ENCODE measurements around the gene ZFPL1.
A peak's percentile ranks its signal among the peaks of the same experiment; 100 is the strongest.

ZFPL1 gene

DNA sequence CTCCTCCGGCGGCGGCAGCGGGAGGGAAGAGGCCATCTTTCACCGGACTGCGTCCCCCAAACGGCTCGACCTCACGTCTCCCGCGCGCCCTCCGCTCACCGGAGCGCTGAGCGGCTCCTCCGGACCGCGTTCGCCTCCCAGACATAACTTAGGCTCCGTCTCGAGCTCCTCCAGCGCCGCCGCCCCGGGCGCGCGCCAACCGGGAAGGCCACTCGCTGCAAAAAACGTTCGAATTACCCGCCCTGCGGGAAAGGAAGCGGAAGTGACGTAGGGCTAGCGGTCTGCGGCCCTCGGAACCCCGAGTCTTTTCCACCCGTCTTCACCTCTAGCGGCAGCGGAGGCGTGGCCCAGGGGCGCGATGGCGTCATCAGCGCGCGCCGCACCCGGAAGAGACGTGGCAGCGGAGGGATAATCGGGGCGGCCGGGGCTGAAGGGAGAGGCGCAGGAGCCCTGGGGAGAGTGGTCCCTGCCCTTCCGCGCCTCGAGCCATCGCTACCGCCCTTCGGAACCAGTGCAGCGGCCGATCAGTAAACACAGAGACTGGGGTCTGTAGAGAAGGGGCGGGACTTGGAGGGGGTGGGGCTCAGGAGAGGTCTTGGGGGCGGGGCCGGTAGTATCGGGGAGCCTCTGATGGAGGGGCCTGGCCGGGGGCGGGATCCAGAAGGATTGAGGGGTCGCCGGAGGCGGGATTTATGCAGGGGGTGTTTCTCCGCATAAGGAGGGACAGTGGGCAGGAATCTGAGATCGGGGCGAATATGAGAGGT lies at the start of gene ZFPL1, which contains the start of gene CDCA5:
TSS of gene ZFPL1 (plus strand) at position 389 of the 764 bp plus-strand sequence. CDS start 477 bp downstream, outside the sequence.
TSS of gene CDCA5 (minus strand) at position 207 of the 764 bp plus-strand sequence. CDS start at position 145, 62 bp downstream.
- DNase-seq (ENCODE audit: low read depth), result peak; percentile 93

DNA sequence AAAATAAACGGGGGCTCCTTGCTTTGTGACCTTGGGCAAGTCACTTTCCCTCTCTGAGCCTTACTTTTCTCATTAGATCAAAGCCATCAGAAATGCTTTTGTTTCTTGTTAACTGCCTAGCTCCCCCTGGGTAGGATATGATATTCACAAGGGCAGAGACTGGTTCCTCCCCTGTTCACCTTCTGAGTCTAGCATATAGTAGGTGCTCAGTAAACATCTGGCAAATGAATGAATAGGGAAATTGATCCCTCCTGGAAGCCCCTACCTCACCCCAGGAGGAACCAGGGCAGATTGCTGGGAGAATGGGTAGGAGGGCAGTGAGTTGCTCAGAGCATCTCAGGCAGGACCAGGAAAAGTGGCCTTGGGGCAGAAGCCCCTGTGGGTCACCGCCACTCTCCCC lies 49.6 kb upstream of the ZFPL1 start:
- DNase-seq (ENCODE audit: low read depth), result no peak

DNA sequence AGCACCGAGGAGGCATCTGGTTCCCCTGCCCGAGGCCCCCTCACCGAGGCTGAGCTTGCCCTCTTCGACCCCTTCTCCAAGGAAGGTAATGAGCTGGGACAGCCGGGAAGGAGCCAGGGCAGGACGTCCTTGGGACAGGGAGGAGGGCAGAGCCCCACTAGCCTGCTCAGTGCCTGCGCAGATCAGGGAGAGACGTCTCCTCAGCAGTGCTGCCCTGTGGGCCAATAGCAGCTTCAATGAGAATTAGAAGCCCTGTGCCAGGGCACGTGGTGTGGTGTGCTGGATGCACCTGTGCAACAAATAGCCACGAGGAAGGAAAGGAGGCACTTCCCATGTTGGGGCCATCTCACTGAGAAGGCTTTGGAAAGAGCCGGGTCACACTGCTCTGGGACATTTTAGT lies 48.4 kb upstream of the ZFPL1 start:
- DNase-seq (ENCODE audit: low read depth), result no peak

DNA sequence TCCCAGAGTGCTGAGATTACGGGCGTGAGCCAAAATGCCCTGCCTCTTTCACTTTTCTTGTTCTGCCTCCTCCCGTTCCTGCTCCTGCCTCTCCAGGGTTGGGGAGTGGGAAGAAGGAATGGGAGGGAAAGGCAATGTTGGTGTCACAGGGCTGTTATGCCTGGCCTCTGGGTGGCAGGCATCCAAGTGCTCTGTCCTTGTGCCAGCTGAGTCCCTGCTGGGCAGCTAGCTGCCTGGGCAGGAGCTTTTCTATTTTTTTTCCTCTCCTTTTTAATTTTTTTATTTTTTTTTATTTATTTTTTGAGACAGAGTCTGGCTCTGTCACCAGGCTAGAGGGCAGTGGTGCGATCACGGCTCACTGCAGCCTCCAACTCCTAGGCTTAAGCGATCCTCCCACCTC lies 47.1 kb upstream of the ZFPL1 start:
- DNase-seq (ENCODE audit: low read depth), result no peak

DNA sequence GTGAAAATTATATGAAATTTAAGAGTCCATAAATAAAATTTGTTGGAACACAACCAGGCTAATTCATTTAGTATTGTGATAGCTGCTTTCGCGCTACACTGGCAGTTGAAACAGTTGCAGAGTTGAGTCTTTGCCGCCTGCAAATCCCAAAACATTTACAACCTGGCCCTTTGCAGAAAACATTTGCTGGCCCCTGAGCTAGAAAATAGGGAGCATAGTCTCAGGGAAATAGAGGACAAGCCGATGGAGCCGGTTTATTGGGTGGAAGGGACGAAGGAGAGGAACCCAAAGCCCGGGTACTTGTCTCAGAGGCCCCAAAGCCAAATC lies 43.5 kb upstream of the ZFPL1 start:
- no peak for DNase-seq (ENCODE audit: low read depth)

DNA sequence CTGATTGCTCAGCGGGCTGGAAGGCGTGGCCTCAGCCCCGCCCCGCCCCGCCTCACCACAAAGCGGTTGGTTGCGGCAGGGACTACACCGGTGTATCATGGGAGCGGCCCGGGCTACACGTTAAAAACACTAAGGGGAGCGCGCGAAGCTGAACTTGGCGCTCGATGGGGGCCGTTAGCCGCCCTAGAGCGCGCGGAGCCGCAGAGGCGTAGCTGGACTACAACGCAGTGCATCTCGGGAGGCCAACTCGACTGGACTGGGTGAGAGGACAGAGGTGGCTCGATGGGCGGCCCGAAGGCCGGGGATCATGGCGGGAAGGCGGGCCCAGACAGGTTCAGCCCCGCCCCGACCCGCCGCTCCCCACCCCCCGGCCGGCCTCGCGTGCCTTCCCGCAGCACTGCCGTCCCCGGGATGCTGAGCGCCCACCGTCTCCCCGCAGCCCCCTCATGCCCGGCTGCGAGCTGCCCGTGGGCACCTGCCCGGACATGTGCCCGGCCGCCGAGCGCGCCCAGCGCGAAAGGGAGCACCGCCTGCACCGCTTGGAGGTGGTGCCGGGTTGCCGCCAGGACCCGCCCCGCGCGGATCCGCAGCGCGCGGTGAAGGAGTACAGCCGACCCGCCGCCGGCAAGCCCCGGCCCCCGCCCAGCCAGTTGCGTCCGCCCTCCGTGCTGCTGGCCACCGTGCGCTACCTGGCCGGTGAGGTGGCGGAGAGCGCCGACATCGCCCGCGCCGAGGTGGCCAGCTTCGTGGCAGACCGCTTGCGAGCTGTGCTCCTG lies 43.0 kb upstream of the ZFPL1 start, which contains the start of gene SAC3D1:
TSS of gene SAC3D1 (plus strand) at position 364 of the 776 bp plus-strand sequence. CDS start at position 447, 83 bp downstream.
- DNase-seq (ENCODE audit: low read depth), result peak; percentile 67

DNA sequence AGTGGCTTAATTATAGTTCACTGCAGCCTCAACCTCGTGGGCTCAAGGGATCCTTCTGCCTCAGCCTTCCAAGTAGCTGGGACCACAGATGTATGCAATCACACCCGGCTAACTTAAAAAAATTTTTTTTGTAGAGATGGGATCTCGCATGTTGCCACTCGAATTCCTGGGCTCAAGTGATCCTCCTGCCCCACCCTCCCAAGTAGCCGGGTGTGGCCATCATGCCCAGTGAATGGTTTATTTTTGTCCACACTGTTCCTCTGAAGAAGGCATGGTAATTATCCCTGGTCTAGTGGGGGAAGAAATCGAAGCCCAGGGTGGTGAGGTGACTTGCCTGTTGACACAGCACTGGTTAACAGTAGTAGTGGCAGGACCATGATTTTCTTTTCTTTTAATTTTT lies 41.1 kb upstream of the ZFPL1 start:
- no peak for DNase-seq (ENCODE audit: low read depth)

DNA sequence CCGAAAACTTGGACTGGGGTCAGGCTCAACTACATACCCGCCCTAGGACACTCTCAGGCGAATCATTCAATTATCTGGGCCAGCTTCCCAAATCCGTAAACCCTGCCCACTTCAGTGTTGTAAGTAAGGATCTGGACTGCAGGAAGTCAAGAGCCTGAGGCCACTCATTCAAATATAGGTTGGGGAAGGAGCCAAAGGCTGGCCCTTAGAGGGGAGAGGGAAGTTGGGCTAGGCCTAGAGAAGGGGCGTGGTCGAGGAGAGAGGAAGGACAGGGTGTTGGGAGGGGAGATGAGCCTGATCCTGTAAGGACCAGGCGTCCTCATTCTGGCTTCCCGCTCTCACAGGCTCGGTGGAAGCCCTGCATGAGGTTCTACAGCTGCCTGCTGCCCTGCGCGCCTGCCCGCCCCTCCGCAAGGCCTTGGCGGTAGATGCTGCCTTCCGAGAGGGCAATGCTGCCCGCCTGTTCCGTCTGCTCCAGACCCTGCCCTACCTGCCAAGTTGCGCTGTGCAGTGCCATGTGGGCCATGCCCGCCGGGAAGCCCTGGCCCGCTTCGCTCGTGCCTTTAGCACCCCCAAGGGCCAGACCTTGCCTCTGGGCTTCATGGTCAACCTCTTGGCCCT lies 40.0 kb upstream of the ZFPL1 start:
- no peak for DNase-seq (ENCODE audit: low read depth)

DNA sequence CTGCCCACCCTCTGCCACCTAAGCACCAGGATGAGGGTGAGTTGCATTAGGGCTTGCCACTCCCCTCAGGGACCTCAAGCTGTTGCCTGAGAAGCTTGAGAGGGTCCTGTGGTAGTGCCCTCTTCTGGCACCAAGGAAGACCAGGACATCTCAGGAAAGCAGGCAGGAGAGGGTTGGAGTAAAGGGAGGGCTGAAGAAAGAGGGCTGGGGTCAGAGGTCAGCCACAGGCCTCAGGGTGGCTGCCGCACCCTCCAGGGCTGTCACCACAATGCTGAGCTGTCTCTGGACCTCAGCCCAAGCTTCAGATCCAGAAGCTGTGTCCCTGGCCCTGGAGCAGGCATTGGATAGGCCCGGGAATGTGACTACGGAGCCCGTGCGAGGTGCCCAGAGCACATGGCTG lies 39.0 kb upstream of the ZFPL1 start:
- no peak for DNase-seq (ENCODE audit: low read depth)

DNA sequence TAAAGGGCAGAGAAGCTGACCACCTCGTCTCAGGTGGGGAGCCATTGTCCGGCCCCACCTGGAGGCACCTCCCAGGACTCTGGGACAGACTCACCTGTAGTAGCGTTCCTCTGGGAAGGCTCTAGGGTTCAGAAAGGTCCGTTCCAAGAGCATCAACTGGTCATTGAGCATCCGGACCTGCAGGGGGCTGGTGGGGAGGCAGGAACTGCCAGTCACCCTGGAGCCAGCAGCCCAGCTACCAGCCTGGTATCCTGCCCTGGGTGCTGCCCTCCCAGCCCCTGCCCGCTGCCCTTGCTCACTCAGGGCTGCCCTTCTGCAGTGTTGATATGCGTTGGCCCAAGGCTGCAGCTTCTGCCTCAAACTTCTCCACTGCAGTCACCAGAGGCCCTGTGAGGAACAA lies 38.3 kb upstream of the ZFPL1 start:
- DNase-seq (ENCODE audit: low read depth), result no peak

DNA sequence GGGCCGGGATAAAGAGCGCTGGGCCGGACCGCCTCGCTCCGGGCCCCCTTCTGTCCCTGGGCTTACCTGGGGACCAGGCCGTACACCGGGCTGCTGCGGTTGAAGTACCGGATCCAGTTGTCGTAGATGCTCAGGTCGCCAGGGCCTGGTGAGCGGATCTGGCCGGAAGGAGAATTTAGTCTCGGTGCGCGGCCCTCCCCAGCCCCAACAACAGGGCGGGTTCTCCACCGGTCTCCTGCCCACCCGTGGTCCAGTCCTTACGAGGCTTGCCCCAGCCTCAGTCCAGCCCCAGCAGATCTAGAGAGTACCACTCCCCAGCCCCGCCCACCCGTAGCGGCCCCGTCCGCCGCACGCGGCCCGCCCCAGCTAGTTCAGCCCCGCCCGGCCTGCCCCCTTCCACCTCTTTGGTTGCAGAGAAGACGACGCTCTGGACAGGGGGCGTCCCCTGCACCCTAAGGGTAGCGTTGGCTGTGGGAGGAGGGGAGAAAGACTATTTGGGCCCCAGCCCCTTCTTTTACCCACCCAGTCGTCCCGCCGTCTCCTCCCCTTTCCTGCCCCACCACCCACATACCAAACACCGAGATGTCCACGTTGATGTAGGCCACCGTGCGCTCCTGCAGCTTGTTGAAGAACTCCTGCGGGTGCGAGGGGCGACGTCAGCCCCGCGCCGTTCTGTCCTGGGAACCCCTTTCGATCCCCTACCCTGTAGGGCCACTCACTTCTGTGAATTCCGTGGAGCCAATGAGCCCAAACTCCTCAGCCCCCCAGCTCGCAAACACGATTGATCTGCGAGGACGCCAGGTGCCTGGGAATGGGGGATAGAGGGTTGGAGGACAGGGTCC lies 36.2 kb upstream of the ZFPL1 start:
- DNase-seq (ENCODE audit: low read depth), result no peak

DNA sequence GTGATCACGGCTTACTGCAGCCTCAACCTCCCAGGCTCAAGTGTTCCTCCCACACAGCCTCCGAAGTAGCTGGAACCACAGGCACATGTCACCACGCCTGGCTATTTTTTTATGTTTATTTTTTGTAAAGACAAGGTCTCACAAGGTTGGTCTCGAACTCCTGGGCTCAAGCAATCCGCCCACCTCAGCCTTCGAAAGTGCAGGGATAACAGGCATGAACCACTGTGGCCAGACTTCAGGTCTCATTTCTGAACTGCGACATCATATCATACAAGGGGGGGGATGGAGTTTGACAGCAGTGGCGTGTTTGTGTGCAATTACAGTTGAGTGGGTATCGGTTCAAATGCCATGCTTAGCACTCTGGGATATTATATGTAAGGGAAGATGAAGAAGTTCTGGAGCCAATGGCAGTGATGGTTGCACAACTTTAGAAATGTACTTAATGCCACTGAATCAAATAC lies 32.6 kb upstream of the ZFPL1 start:
- DNase-seq (ENCODE audit: low read depth), result no peak

DNA sequence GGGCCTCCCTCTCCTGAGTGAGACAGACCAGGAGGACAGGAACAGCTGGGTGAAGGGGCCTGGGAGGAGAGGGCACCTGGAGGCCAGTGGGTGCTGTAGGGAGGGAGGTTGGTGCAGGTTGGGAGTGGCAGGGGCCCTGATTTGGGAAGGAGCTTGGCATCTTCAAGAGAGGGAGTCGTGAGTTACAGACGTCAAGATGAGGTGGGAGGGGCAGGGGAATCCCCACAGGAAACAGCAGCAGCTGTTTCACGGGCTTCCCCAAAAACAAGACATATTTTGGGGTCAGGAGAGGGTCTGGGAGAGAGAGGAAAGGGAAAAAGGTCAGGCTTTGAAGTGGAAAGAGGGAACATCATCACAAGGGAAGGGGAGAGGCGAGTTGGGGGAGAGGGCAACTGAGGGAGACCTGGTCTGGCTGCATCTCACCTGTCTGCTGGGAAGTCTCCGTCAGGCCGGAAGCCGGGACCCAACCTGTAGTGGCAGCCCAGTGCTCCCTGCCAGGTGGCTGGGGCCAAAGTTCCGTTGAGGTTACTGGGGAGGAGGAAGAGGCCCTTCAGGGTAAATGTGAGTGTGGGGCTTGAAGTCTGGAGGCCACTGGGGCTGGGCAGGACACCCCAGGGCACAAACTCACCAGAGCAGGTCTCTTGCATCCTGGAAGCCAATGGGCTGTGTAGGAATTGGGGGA lies 30.1 kb upstream of the ZFPL1 start:
- no peak for DNase-seq (ENCODE audit: low read depth)

DNA sequence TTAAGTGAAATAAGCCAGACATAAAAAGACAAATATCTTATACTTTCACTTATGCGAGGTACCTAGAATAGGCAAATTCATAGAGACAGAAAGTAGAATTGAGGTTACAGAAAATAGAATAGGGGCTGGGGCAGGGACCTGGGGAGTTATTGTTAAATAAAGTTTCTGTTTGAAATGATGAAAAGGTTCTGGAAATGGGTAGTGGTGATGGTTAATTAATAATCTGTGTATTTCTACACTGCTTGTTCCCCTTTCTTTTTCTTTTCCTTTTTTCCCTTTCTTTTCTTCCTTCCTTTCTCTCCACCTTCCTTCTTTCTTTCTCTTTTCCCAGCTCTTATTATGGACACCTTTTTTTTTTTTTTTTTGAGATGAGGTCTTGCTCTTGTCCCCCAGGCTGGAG lies 28.5 kb upstream of the ZFPL1 start:
- no peak for DNase-seq (ENCODE audit: low read depth)

DNA sequence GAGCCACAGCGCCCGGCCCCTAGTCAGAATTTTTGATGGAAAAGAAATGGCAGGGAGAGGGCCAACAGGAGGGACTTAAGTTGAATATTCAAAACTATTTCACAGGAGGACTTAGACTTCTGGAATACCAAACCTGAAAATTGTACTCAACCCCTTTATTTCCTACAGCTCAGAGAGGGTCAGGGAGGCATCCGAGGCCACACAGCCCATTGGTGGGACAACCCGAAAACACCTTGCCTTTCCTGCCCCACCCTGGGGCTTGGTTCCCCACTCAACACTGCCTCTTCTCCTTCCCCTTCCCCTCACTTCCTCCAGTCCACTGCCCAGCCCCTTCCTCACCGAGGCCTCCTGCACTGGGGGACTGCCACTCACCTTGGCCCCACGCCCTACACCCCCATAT lies 27.0 kb upstream of the ZFPL1 start:
- no peak for DNase-seq (ENCODE audit: low read depth)

DNA sequence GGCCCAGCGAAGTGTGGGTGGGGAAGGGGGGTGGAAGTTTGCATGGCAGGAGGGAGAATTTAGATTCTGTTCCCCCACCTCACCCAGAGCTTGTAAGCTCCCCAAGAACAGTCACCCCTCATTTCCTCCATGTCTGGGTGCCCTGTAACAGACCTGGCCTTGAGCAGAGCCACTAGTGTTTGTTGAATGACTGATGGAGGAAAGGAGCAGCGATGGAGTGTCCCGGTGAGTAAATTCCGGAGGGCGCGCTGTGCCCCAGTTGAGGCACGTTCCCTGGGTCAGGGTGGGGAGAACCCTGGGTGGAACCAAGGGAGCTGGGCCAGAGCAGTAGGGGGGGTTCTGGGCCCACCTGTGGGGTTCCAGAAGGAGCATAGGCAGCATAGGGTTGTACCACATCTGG lies 26.5 kb upstream of the ZFPL1 start:
- DNase-seq (ENCODE audit: low read depth), result no peak

DNA sequence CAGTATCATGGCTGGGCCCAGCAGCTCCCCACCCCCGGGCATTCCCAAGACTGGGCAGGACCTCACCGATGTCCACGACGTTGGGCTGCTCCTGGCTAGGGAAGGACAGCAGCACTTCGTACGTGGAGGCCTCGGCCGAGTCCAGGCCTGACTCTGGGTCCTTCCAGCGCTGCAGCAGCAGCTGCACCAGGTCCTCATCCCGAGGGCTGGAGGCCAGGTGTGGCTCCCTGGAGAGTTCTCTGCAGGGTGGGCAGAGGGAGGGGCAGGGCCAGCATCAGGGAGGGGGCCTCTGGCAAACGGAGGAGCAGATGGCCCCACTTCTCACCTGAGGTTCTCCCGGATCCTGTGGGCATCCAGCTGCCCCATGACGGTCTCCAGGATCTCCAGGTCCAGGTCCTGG lies 26.0 kb upstream of the ZFPL1 start:
- DNase-seq (ENCODE audit: low read depth), result no peak

DNA sequence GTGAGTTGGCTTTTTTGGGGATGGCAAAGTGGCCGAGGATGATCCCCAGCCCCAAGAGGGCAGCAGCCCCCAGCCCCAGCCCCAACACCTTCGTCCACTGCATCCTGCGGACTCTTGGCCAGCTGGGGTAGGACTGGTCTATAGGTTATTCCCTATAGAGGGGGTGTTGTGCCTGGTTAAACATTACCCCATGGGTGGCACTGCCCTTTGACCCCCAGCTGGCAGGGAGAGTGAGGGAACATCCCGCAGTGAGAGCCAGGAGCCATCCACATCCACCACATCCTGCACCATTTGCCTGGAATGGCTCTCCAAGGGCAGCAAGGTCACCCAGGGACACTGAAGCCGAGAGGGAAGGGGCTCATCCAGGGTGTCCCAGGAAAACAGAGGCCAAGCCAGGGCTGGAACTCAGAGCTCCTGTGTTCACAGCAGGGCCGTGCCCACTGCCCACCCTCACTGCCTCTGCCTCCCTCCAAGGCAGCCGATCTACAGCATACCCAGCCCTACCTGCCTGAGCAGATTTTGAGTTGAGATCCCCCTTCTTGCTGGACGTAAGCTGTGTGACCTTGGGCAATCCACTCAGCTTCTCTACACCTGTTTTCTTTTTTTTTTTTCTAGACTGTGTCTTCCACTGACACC lies 25.5 kb upstream of the ZFPL1 start, which contains the start of gene NAALADL1:
TSS of gene NAALADL1 (minus strand) at position 135 of the 636 bp plus-strand sequence. CDS start at position 103, 32 bp downstream.
- DNase-seq (ENCODE audit: low read depth), result no peak

DNA sequence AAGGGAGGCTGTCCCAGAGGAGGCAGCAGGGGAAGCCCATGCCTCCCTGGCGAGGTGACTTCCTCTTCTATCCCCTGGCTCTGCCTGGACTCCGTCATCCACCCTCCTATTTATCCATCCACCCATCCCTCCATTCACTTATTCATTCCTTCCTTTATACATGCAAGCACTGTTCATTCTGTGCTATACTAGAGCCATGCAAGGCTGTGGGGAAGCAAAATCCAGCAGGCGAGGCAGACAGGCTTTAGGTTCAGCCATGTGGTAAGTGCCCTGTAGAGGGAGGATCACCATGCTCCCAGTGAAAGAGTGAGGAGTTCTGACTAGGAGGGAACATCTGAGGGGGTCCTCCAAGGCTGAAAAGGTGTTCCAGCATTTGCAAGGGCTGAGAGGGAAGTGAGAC lies 24.5 kb upstream of the ZFPL1 start:
- no peak for DNase-seq (ENCODE audit: low read depth)

DNA sequence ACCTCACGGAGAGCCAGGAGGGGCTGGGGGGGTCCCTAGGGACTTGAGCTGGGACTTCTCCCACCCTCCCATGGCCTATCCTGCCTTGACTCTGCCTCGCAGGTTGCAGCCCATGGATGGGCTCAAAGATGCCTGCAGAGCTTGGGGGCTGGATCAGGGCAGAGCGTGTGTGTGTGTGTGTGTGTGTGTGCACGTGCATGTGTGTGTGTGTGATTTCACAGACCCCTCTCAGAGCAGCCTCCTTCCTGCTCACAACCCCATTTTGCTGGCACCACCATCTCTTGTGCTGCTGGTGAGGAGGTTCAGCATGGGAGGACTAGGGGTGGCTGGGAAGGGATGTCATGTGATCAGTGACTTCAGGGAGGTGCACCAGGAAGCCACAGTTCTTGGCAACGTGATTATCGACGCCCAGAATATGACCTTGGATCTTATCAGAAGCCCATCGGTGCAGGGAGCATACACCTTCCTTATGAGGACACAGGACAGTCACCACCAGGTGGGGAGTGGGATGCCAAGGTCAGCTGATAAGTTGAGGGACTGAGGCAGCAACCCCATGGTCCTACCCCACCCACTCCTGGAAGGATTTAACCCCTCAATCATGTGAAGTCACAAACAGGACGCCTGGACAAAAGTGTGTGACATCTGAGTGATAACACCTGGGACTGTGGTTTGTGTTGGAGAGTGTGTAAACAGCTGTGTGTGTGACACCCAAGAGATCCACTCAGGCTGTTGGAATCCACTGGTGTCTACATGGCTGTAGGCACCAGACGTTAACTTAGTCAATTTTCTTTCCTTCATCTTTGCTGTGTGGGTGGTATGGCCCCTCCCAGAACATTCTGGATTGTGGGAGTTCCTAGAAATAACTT lies 23.8 kb upstream of the ZFPL1 start:
- no peak for DNase-seq (ENCODE audit: low read depth)
